K562 (cell line): ENCODE results near the gene NTN4. TPM values are rescaled to one million over a fixed set of nuclear protein-coding genes. Genes with fewer than 3 reads are reported as not detected.

Experiments
- ATAC-seq: fragments of 200-7000 bp; cut with Tn5 transposase; 3 replicates; pipeline ENCODE4 v1.9.1; 2020; ENCODE audit warnings: moderate library complexity
- BruUV-seq: library from RNA; stranded (reverse); fragments of 400-500 nt; replicated peaks from 2 replicates; lab custom pipeline; 2021; lab: Mats Ljungman, UMichigan
- CTCF ChIA-PET: fragments of 300-600 bp; formaldehyde crosslinking; extraction: SDS; loops from one replicate; lab custom pipeline; 2021; ENCODE audit warnings: low intra/inter-chr PET ratio; lab: Yijun Ruan, JAX
- POLR2A ChIA-PET: fragments of 300-600, 350-650 bp; sonication (Branson Sonifier 250); formaldehyde crosslinking; extraction: SDS; loops from one replicate; lab custom pipeline; 2021; ENCODE audit warnings: antibody characterized with exemption, inconsistent platforms; lab: Yijun Ruan, JAX
- DNase-seq, 4 experiments: peaks; one replicate each; pipeline versions ENCODE4 v3.0.0 to v3.0.0-alpha.2; 2011 to 2018; ENCODE audit warnings: low spot score in 3 of 4, mixed read lengths in 3 of 4; ENCODE audit errors: extremely low read depth in 1 of 4
- FAIRE-seq: peaks from 2 replicates; lab custom pipeline; 2011; peaks lifted over from hg19 to GRCh38; lab: Jason Lieb, UNC
- H2AFZ ChIP-seq: 2 replicates; pipeline ENCODE4 v1.6.0; 2011; ENCODE audit warnings: low read depth, low read length, control low read depth, inconsistent platforms
- H3K27ac ChIP-seq: fragments of 200-600 bp; 3 replicates; pipeline ENCODE4 v1.8.0; 2011; ENCODE audit warnings: low read depth, mild to moderate bottlenecking, control low read depth, inconsistent platforms, low read length, moderate library complexity, mixed read lengths; ENCODE audit errors: extremely low read depth
- H3K27me3 ChIP-seq, 2 experiments: fragments of 300-600 bp in 1 of 2; 2 replicates in 1 of 2; 3 replicates in 1 of 2; pipeline versions ENCODE4 v1.6.0 to v1.8.0; 2011; ENCODE audit warnings: inconsistent platforms in 2 of 2, low read length in 2 of 2, mild to moderate bottlenecking in 1 of 2, mixed read lengths in 1 of 2, moderate library complexity in 1 of 2; ENCODE audit not compliant: control insufficient read depth in 2 of 2, insufficient read depth in 2 of 2
- H3K36me3 ChIP-seq: fragments of 300-600 bp; 3 replicates; pipeline ENCODE4 v1.8.0; 2011; ENCODE audit warnings: mild to moderate bottlenecking, low read length, inconsistent platforms; ENCODE audit not compliant: control insufficient read depth, insufficient read depth
- H3K4me1 ChIP-seq, 2 experiments: fragments of 200-600 bp in 1 of 2; replicated peaks in 1 of 2; 2 replicates in 1 of 2; 3 replicates in 1 of 2; pipeline versions ENCODE4 v1.5.1 to v1.8.0; 2011; ENCODE audit warnings: inconsistent platforms in 2 of 2, low read length in 2 of 2, mild to moderate bottlenecking in 1 of 2, mixed read lengths in 1 of 2, moderate library complexity in 1 of 2; ENCODE audit not compliant: control insufficient read depth in 2 of 2, insufficient read depth in 2 of 2
- H3K4me2 ChIP-seq: 2 replicates; pipeline ENCODE4 v1.6.1; 2011; ENCODE audit warnings: low read length, control low read depth, inconsistent platforms, mixed read lengths; ENCODE audit not compliant: insufficient read depth
- H3K4me3 ChIP-seq: fragments of 200-600 bp; sonication (generic), shearing (Covaris generic); 2 replicates; pipeline ENCODE4 v1.5.1; 2016; ENCODE audit warnings: control low read depth, inconsistent platforms
- H3K79me2 ChIP-seq: fragments of 200-600 bp; 3 replicates; pipeline ENCODE4 v1.8.0; 2011; ENCODE audit warnings: low read length, inconsistent platforms; ENCODE audit not compliant: control insufficient read depth, insufficient read depth
- H3K9ac ChIP-seq, 2 experiments: 2 replicates each; pipeline versions ENCODE4 v1.6.0 to v1.6.1; 2011; ENCODE audit warnings: low read depth in 2 of 2, low read length in 2 of 2, control low read depth in 1 of 2, inconsistent platforms in 1 of 2, mild to moderate bottlenecking in 1 of 2, mixed read lengths in 1 of 2; ENCODE audit not compliant: insufficient read depth in 1 of 2
- H3K9me1 ChIP-seq: one replicate; pipeline ENCODE4 v1.6.0; 2011; ENCODE audit warnings: inconsistent platforms, mild to moderate bottlenecking, low read length, moderate library complexity; ENCODE audit not compliant: control insufficient read depth, insufficient read depth
- H3K9me3 ChIP-seq: replicated peaks from 2 replicates; pipeline ENCODE4 v1.5.1; 2011; ENCODE audit warnings: low read depth, low read length, inconsistent platforms; ENCODE audit not compliant: control insufficient read depth, insufficient read depth
- H4K20me1 ChIP-seq: replicated peaks from 2 replicates; pipeline ENCODE4 v1.6.1; 2011; ENCODE audit warnings: low read length, inconsistent platforms, mixed read lengths; ENCODE audit not compliant: control insufficient read depth, insufficient read depth
- ATF1 ChIP-seq, 2 experiments: fragments of 450-650 bp in 1 of 2; IDR thresholded peaks; 2 replicates each; pipeline ENCODE4 v1.6.1; 2016; ENCODE audit warnings: missing compliant biosample characterization in 1 of 2, missing genetic modification characterization in 1 of 2
- E2F1 ChIP-seq: sonication (generic); formaldehyde crosslinking; IDR thresholded peaks from 2 replicates; pipeline ENCODE4 v1.8.1; 2023; ENCODE audit warnings: mild to moderate bottlenecking, missing genetic modification reagents, moderate library complexity
- EHMT2 ChIP-seq: fragments of 450-650 bp; IDR thresholded peaks from 2 replicates; pipeline ENCODE4 v1.6.1; 2018; ENCODE audit warnings: antibody characterized with exemption
- HDGF ChIP-seq: fragments of 450-650 bp; IDR thresholded peaks from 2 replicates; pipeline ENCODE4 v1.6.1; 2016
- JUN ChIP-seq, 2 experiments: sonication (generic) in 1 of 2; formaldehyde crosslinking in 1 of 2; IDR thresholded peaks; 2 replicates each; pipeline versions ENCODE4 v1.6.1 to v1.8.0; 2012 to 2022; ENCODE audit warnings: borderline replicate concordance in 2 of 2, mild to moderate bottlenecking in 2 of 2, improper control_type of control experiment in 1 of 2, low read depth in 1 of 2, low read length in 1 of 2, missing genetic modification reagents in 1 of 2
- KDM2B ChIP-seq: fragments of 250-450 bp; sonication (Bioruptor Pico); IDR thresholded peaks from 2 replicates; pipeline ENCODE4 v1.8.0; 2021; ENCODE audit warnings: mild to moderate bottlenecking, moderate library complexity
- MED1 ChIP-seq: sonication (generic); formaldehyde crosslinking; IDR thresholded peaks from 2 replicates; pipeline ENCODE4 v1.8.1; 2023; ENCODE audit warnings: missing genetic modification reagents, borderline replicate concordance
- NFE2L1 ChIP-seq: fragments of 450-650 bp; IDR thresholded peaks from 2 replicates; pipeline ENCODE4 v1.6.1; 2016; ENCODE audit warnings: missing genetic modification characterization, low read depth, mild to moderate bottlenecking, missing compliant biosample characterization, moderate library complexity, borderline replicate concordance
- POLR2G ChIP-seq: fragments of 200-400 bp; formaldehyde crosslinking; IDR thresholded peaks from 2 replicates; pipeline ENCODE4 v1.6.1; 2017; ENCODE audit warnings: low read depth, mild to moderate bottlenecking, antibody characterized with exemption, low read length, moderate library complexity
- SFPQ ChIP-seq: fragments of 200-400 bp; formaldehyde crosslinking; IDR thresholded peaks from 2 replicates; pipeline ENCODE4 v1.6.1; 2017; ENCODE audit warnings: mild to moderate bottlenecking, low read depth, low read length, moderate library complexity
- SMARCC2 ChIP-seq: fragments of 450-650 bp; IDR thresholded peaks from 2 replicates; pipeline ENCODE4 v1.6.1; 2017; ENCODE audit warnings: antibody characterized with exemption, moderate library complexity, mild to moderate bottlenecking, low read depth
- ZFP1 ChIP-seq: fragments of 450-650 bp; formaldehyde crosslinking; IDR thresholded peaks from 2 replicates; pipeline ENCODE4 v1.4.0; 2020; ENCODE audit warnings: mild to moderate bottlenecking, mixed read lengths
- ZNF143 ChIP-seq: sonication (generic); formaldehyde crosslinking; IDR thresholded peaks from 2 replicates; pipeline ENCODE4 v1.9.0; 2022; ENCODE audit warnings: mild to moderate bottlenecking, missing genetic modification reagents
- ZNF764 ChIP-seq: fragments of 250-450 bp; sonication (Bioruptor Pico); IDR thresholded peaks from 2 replicates; pipeline ENCODE4 v1.4.0; 2020; ENCODE audit warnings: low read depth, mild to moderate bottlenecking, moderate library complexity
- WGBS: fragments of 100-300 bp; shearing (Covaris generic); methylation state at CpG from one replicate; pipeline ENCODE4 v1.1.6; 2016; ENCODE audit warnings: low coverage, mixed read lengths; ENCODE audit not compliant: insufficient coverage; ENCODE audit errors: missing lambda C conversion rate; 5-methylcytosine and 5-hydroxymethylcytosine counted together
- in situ Hi-C: fragments of 300-500 bp; cut with MboI; formaldehyde crosslinking; loops from 4 replicates; pipeline ENCODE4 v1.15.0; 2018; ENCODE audit warnings: inconsistent platforms, mixed read lengths
- intact Hi-C: fragments of 100-400 bp; cut with micrococcal nuclease; formaldehyde crosslinking; loops from 2 replicates; pipeline ENCODE4 v1.14.2; 2022
- polyA plus RNA-seq, 8 experiments: library from polyadenylated mRNA; depleted of rRNA in 4 of 8; stranded (reverse) in 5 of 8; unstranded in 3 of 8; fragments of >200 nt; fragmentation: Nextera tagmentation in 2 of 8; fragmentation: Illumina TruSeq in 1 of 8; extraction: Ambion mirVana in 2 of 8; extraction: Trizol in 1 of 8; gene quantifications; 2 replicates each; pipeline versions ENCODE4 v1.2.1 to v1.2.3, GENCODE V29; 2011 to 2014; ENCODE audit warnings: inconsistent platforms in 1 of 8, missing spikeins in 1 of 8
- total RNA-seq, 7 experiments: library from RNA; depleted of rRNA in 6 of 7; stranded (reverse); fragments of >200 nt in 6 of 7; fragmentation: Illumina TruSeq in 2 of 7; extraction: Trizol in 2 of 7; gene quantifications; 2 replicates each; pipeline versions ENCODE4 v1.2.1 to v1.2.3, GENCODE V29; 2011 to 2021; ENCODE audit warnings: low replicate concordance in 1 of 7

NTN4 gene
- total and polyA plus RNA-seq, 9 of the 15 experiments (the other 6 are each of a cell fraction or from before 2014, with no cell fraction given): 0.13 TPM; not detected in 8

- FAIRE-seq: no peak
- Histone ChIP-seq H3K79me2 (no peaks in the 10 kb centered on the region), H4K20me1 (no peaks in the 10 kb centered on the region), H3K4me2 (no peak overlapping the region), H3K27ac (no peak overlapping the region), H3K9me3 (no peaks in the 10 kb centered on the region), H3K9ac (no peak overlapping the region), H3K36me3 (no peaks in the 10 kb centered on the region), H3K9me1 (no peaks in the 10 kb centered on the region)
- in situ Hi-C loops: no loop called here
- POLR2A ChIA-PET: no interaction called here
- 0% methylated on average over 1 of the region's 1 CpG for WGBS
- BruUV-seq: no TSS peak
- TF ChIP-seq JUN (IDR thresholded peaks at IDR 0.05; ENCODE audit: borderline replicate concordance, low read depth, low read length): no peak
- no peak for TF ChIP-seq JUN (CRISPR knock-in tag; IDR thresholded peaks at IDR 0.05; ENCODE audit: borderline replicate concordance)
- TF ChIP-seq, all 486 proteins: peak for 0
- CTCF ChIA-PET: no interaction called here
- DNase-seq: no peak
- H3K27me3 ChIP-seq: no peaks in the 10 kb centered on the region; a peak in 1 of 5 replicates
- intact Hi-C loops: no loop called here
- no peak overlapping the region for H3K4me3 ChIP-seq
- H2AFZ ChIP-seq: no peak overlapping the region
- H3K4me1 ChIP-seq: no peaks in the 10 kb centered on the region
- ATAC-seq: no peak
Measured at GRCh38 chr12:95661360-95661759, 129.2 kb downstream of the NTN4 start.

GRCh38 chr12:95658386-95658785 is 132.2 kb downstream of the NTN4 start:
- no peak overlapping the region for H3K9ac ChIP-seq
- no peak overlapping the region for H2AFZ ChIP-seq
- FAIRE-seq (no peak), ATAC-seq (no peak), DNase-seq (no peak)
- no peak overlapping the region for H3K4me2 ChIP-seq
- no peak overlapping the region for H3K27ac ChIP-seq
- no peak overlapping the region for H3K4me3 ChIP-seq
- POLR2A ChIA-PET: no interaction called here
- H3K9me3 ChIP-seq: no peaks in the 10 kb centered on the region
- no peaks in the 10 kb centered on the region for H3K36me3 ChIP-seq
- CTCF ChIA-PET: no interaction called here
- H3K4me1 ChIP-seq: no peaks in the 10 kb centered on the region
- H3K27me3 ChIP-seq: no peaks in the 10 kb centered on the region; a peak in 1 of 5 replicates
- BruUV-seq: no TSS peak
- in situ Hi-C loops (no loop called here), intact Hi-C loops (no loop called here)
- H4K20me1 ChIP-seq: no peaks in the 10 kb centered on the region
- WGBS: 0% methylated on average over 6 of the region's 6 CpGs
- H3K79me2 ChIP-seq: no peaks in the 10 kb centered on the region
- H3K9me1 ChIP-seq: no peaks in the 10 kb centered on the region
- TF ChIP-seq POLR2G: no peak
- no peak for TF ChIP-seq E2F1
- TF ChIP-seq ZNF143: no peak
- TF ChIP-seq EHMT2: no peak
- TF ChIP-seq SFPQ: no peak
- no peak for TF ChIP-seq ATF1 (CRISPR knock-in tag; IDR thresholded peaks at IDR 0.05)
- no peak for TF ChIP-seq ATF1 (tag; IDR thresholded peaks at IDR 0.05)
- no peak for TF ChIP-seq HDGF
- no peak for TF ChIP-seq ZFP1 (CRISPR knock-in tag)
- no peak for TF ChIP-seq NFE2L1
- TF ChIP-seq SMARCC2: no peak
- no peak for TF ChIP-seq KDM2B (CRISPR knock-in tag)
- no peak for TF ChIP-seq MED1 (CRISPR knock-in tag)
- TF ChIP-seq ZNF764 (CRISPR knock-in tag): no peak
